ENCODE data around the gene MYDGF.

Gene MYDGF

GRCh38 chr19:4673726-4674125 lies 3.6 kb upstream of the MYDGF start:
- no peak for DNase-seq

GRCh38 chr19:4673216-4673615 lies 3.1 kb upstream of the MYDGF start:
- DNase-seq = no peak

- no peak for DNase-seq
These were observed 1.2 kb upstream of the MYDGF start for GRCh38 chr19:4671185-4671851.

GRCh38 chr19:4664642-4665041 lies 5.5 kb downstream of the MYDGF start:
- no peak for DNase-seq

GRCh38 chr19:4662812-4663211 lies 7.3 kb downstream of the MYDGF start:
- no peak for DNase-seq

- DNase-seq = no peak
These were observed 8.0 kb downstream of the MYDGF start for GRCh38 chr19:4662020-4662695.

- no peak for DNase-seq
These were observed 9.1 kb downstream of the MYDGF start for GRCh38 chr19:4660993-4661392.

- DNase-seq = no peak
These were observed 9.9 kb downstream of the MYDGF start for GRCh38 chr19:4660181-4660791.

- DNase-seq = no peak
These were observed 12.3 kb downstream of the MYDGF start for GRCh38 chr19:4657835-4658234.

- DNase-seq = no peak
These were observed 12.9 kb downstream of the MYDGF start for GRCh38 chr19:4657262-4657661.

GRCh38 chr19:4656102-4656501 lies 14.0 kb downstream of the MYDGF start:
- DNase-seq = no peak

GRCh38 chr19:4654437-4655361 lies 15.4 kb downstream of the MYDGF start:
- DNase-seq = no peak

- no peak for DNase-seq
These were observed 16.2 kb downstream of the MYDGF start for GRCh38 chr19:4653793-4654436.

GRCh38 chr19:4652075-4652474 lies 18.1 kb downstream of the MYDGF start:
- DNase-seq = no peak

GRCh38 chr19:4650159-4650558 lies 20.0 kb downstream of the MYDGF start:
- no peak for DNase-seq

- DNase-seq = no peak
These were observed 20.6 kb downstream of the MYDGF start for GRCh38 chr19:4649392-4650047.

- DNase-seq = no peak
These were observed 22.2 kb downstream of the MYDGF start for GRCh38 chr19:4647676-4648644.

GRCh38 chr19:4645718-4646117 lies 24.4 kb downstream of the MYDGF start:
- no peak for DNase-seq

- DNase-seq = no peak
These were observed 27.5 kb downstream of the MYDGF start for GRCh38 chr19:4642625-4643024.

- DNase-seq = no peak
These were observed 29.0 kb downstream of the MYDGF start for GRCh38 chr19:4641132-4641531.

All from cortex of kidney (tissue), 1 donor.